OCI-LY1 (cell line): Measurements from ENCODE around the gene HLA-DQB2.

Experiments used
- EZH2 ChIP-seq: fragments of 200-600 bp; sonication (generic), shearing (Covaris generic); IDR thresholded peaks from 2 replicates; pipeline ENCODE4 v1.8.0; 2017; ENCODE audit warnings: borderline replicate concordance, mixed run types, mild to moderate bottlenecking, antibody characterized with exemption, low read length, moderate library complexity, mixed read lengths
- TF ChIP-seq, protein P1 (sequence below): fragments of 200-600 bp; sonication (generic), shearing (Covaris generic); IDR thresholded peaks from 2 replicates; pipeline ENCODE4 v1.5.1; 2017; ENCODE audit warnings: mild to moderate bottlenecking, antibody characterized with exemption, low read length, moderate library complexity, mixed read lengths

DNA sequence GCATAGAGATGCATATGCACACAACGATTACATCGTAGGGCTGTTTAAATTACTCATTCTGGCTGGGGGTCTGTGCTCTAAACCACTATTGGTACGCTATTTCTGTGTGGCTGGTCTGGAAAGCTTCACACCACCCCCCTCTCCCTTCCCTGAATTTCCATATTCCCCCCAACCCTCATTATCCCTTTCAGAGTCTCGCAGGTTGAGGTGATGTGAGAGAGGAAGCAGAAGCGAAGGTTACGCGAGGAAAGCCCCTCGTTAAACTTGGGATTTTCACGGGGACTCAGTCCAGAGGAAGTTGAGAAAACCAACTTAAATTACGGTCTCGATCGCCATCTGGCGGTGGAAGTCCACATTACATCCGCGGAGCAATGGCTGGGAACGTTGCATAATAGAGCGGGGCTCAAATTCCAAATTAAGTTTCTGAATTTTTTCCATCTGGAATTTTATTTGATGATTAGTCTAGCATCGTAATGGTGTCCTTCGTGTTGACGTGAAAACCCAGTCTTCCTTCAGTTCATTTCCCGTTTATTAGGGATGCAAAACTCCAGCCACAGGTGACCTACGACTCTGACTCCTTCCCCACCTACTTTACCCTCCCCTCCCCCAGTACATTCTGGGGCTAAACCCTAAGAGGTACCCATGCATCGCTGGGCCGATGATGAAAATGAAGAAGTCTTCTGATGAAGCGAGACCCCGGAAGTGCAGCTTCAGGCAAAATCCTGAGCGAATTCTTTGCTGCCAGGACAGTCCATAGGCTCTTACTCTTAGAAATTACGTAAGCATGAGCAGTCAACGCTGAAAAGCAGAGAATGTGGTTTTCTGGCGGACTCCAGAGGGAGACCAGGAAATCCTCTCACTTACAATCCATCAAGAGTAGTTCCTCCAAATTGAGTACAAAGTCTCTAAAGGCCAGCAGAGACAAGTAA lies 33.8 kb upstream of the HLA-DQB2 start:
- TF ChIP-seq, protein P1, sequence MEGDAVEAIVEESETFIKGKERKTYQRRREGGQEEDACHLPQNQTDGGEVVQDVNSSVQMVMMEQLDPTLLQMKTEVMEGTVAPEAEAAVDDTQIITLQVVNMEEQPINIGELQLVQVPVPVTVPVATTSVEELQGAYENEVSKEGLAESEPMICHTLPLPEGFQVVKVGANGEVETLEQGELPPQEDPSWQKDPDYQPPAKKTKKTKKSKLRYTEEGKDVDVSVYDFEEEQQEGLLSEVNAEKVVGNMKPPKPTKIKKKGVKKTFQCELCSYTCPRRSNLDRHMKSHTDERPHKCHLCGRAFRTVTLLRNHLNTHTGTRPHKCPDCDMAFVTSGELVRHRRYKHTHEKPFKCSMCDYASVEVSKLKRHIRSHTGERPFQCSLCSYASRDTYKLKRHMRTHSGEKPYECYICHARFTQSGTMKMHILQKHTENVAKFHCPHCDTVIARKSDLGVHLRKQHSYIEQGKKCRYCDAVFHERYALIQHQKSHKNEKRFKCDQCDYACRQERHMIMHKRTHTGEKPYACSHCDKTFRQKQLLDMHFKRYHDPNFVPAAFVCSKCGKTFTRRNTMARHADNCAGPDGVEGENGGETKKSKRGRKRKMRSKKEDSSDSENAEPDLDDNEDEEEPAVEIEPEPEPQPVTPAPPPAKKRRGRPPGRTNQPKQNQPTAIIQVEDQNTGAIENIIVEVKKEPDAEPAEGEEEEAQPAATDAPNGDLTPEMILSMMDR: peak; percentile 80
- TF ChIP-seq EZH2: no peak
